NAMALWA (cell line): ENCODE measurements around the gene D2HGDH.
"Not testable (repeated sequence)": the region's sequence is repeated elsewhere in the genome, so short reads cannot be mapped to it uniquely, and the experiment has no call there.

Source experiments
- DNase-seq: peaks from one replicate; pipeline ENCODE4 v3.0.0-alpha.2; 2015; ENCODE audit warnings: low spot score

D2HGDH gene

DNA sequence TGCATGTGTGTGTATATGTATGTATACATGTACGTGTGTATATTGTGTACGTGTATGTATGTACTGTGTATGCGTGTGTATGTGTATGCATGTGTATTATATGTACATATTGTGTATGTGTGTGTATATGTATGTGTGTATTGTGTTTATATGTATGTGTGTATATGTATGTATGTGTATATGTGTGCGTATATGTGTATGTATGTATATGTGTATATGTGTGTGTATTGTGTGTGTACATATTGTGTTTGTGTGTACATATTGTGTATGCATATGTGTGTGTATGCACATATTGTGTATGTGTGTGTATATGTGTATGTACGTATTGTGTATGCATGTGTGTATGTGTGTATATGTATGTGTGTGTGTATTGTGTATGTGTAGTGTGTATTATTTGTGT is 59.0 kb downstream of the D2HGDH start:
- DNase-seq: no peak

DNA sequence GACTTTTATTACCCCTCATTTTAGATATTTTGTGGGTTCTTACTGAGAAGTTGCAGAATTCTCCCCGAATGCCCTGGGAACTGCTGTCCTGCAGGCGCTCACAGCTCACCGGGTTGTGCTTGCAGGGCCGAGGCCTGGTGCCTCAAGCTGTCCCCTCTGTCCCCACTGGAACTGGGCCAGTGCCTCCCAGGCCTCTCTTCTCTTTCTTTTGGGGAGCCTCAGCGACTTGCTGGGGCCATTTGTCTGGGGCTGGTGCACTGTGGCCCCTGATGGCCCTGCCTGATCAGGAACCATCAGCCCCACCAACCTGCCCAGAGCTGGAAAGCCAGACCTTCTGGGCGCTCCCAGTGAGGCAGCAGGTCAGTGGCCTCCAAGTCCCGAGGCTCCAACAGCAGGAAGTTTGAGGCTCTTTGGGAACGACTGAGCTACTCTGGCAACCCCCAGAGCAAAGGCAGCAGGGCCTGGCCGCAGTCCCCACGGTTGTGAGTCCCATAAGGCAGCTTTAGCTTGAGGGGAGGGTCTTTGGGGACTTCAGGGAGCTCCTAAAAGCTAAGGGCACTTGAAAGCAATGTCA is 59.9 kb downstream of the D2HGDH start:
- DNase-seq: no peak

DNA sequence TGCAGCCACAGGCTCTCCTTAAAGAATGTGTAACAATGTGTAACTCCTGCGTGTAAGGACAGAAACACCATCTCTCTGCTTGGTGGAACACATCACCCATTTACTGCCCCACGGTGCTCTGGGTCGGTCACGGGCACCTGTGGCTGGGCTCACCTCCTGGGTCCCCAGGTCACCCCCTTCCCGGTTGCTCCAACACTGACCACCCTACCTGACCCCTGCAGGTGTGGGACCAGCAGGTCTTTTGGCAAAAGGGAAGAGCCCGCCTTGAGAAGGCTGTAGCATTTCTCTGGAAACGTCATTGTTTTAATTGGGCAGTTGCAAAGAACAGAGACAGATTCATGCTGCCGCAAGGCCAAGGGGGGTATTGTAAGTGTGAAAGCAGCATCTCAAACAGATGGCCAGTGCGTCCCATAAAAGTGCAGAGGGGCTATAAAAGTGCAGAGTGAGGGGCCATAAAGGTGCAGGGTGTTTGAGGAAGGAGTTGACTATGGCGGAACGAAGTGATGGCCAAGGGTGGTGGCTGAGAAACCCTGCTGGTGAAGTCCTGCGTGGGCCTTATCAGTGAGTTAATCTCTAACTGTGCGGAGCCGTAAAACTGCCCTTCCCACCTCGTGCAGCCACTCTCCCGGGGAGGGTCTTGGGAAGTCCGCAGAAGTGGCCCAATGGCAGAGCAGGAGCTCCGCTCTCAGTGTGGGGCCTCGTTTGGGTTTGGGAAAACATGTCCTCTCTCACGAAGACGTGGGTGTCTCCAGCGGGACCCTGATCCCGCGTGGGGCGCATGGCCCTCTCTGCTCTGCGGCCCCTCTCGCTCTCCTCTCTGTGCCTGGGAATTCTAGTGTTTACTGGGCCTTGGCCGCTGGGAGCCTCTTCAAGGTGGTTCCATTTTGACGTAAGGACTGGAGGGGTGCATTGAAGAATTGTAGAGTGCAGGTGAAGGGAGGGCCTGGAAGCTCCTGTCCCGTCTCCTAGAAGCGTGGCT is 60.9 kb downstream of the D2HGDH start:
- DNase-seq: no peak

DNA sequence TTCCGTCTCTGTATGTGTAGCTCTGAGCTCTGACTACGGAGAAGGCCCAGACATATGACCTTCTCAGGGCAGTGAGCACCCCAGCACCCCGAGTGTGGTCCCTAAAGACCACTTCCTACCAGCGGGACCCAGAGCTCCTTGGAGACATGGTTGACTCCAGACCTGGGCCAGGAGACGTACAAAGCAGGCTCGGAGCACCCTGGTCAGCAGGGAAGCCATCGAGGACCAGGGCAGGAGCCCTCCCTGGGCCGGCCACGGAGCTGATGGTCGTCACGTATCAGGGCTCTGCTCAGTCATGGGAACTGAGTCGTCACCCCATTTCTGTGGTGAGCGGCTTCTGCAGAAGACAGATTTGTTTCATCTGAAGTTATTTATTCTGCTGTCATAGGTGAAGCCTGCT is 61.8 kb downstream of the D2HGDH start:
- DNase-seq: no peak

DNA sequence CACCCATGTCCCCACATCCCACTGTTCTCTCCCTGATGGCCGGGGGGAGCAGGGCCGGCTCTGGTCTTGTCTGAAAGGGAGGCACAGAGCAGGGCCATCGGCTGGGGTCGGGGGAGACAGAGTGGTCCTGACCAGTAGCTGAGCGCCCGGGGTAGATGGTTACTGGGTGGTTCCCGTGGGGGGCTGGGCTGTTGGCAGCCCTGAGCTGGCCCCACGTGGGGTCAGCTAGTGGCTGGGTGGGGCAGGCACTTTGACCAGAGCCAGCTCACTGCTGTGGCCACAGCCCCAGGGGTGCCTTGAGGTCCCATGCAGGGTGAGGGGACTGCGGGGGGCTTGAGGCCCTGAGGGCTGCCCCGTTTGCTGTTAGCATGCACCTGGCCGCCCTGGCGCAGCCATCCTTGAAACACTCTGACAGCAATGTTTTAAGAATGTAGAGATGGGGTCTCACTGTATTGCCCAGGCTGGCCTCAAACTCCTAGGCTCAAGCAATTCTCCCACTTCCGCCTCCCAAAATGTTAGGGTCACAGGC is 62.2 kb downstream of the D2HGDH start:
- DNase-seq: no peak

DNA sequence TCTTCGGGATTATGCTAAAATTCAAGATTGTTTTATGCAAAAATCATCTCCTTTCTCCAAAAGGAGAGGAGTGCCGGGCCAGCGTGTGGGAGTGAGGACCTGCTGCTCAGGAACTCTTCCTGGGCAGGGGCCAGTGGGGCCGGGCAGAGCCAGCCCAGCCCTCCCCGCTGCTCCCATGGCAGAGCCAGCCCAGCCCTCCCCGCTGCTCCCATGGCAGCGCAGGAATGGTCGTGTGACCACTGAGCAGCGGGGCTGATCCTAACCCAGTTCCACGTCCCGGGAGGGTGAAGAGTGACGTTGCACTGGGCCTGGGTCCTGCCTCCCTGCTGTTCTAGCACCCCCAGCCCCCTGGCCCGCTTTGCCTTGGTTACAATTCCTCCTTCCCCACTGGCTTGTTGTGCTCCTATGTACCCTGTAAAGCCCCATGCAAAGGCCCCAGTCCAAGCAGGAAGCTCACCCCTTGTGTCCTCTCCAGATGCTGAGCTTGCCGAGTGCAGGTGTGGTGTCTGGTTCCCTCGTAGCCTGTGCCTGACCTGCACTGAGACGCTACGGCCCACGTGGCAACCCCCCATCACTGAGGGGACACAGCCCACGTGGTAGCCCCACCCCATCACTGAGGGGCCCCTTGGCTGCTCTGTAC is 63.1 kb downstream of the D2HGDH start:
- DNase-seq: no peak

DNA sequence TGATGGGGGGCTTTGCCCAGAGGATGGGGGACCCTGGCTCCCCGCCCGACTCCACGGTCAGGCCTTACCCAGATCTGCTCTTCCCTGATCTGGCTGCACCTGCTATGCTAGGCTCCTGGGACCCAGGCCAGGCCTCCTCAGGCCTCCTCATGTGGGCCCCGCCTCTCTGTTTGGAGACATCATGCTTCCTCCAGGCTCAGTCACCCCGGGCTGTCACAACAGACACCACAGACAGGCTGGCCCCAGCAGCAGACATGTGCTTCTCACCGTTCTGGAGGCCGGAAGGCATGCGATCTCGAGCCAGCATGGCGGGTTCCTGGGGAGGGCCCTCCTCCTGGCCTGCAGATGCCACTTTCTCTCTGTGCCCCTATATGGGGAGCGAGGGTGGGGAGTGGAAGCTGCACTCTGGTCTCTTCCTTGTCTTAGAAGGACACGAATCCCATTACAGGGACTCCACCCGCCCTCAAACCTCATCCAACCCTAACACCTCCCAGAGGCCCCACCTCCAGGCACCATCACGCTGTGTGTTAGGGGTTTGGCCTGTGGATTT is 63.7 kb downstream of the D2HGDH start:
- DNase-seq: no peak

DNA sequence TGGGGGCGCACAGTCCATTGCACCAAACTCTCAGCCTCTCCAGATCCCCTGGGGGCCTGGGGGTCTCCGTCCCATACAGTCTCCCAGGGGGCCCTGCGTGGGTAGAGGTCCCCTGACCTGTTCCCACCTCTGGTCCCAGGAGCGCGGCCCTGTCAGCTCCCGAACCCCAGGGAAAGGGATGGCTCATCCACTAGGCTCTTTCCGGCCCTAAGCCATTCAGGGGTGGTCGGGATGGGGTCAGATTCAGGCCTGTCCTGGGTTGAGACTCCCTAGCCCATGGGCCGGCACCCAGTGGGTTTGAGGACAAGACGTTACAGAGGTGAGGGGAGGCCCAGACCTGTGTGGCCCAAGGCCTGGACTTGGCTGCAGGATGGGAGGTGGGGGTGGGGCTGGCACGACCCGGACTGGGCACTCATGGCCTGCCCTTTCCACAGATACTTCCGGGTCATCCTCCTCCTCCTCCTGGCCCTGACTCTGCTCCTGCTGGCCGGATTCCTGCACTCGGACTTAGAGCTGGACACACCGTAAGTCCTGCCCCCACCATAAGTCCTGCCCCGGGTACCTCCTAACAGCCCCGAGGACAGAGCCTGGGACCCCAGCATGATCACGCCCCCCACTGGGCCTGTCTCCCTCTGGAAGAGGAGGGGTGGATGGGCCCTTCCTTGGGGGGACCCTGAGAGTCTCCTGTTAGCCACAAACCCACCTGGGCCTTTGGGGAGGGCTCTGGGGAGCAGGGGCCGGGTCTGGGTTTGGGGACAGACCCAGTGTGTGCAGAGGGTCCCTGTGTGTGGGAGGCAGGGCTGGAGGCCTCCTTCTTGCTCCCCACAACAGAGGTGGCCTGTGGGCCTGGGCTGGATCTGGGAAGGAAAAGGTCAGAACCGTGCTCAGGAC is 64.4 kb downstream of the D2HGDH start:
- no peak for DNase-seq

DNA sequence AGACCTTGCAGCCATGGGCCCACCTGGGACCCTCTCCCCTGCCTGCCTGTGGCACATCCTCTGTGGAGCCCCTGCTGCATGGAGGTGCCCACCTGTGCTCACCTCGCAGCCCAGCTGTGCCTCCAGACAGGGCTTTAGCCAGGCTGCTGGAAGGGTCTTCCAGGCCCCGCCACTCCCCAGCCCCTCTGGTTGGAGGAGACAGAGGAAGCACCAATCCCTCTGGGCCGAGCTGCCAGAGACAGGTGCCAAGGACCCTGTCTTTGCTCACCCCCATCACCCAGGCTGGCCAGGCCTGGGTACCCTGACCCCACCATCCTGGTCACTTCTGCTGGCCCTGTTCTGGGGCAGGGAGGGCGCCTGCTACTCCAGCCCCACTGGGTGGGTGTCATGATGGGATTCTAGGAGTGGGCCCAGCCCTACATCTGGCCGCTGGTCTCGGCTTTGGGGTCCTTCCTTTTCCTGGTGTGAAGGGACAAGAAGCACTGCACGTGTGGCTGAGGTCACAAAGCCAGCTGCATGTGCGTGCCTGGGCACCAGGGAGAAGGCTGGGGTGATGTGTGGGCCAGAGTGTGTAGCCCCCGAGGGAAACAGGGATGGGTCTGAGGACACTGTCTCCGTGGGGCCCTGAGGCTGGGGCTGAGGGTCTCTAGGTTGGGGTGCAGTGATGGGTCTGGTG is 65.2 kb downstream of the D2HGDH start:
- no peak for DNase-seq

DNA sequence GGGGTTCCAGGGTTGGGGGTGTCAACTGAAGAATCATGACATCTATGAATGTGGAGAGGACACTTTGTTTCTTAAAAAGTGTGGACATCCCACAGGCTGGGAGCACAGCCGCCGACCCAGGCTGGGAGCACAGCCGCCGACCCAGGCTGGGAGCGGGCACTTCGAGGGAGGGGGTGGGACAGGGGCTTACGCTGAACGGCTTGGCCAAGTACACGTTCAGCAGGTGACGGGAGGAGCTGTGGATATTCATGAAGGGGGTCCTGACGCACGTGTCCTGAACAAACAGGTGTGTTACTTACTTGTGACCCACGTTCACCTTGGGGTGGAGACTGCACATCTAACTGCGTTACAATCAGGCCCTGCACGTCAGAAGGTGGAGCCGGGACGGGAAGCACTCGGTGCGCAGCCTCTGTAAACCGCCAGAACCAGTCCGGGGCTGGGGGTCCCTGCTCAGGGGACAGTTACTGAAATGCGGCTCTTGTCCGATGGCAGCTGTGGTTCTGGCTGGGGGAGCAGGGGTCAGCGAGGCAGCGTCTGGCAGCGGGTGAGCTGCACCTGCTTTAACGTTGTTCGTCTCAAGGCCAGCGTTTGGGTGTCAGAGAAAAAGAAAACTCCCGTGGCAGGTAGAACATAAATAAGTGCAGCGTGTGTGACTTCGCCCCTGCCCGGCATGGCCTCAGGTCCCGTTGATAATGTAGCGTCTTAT is 65.9 kb downstream of the D2HGDH start:
- not testable (repeated sequence) for DNase-seq

DNA sequence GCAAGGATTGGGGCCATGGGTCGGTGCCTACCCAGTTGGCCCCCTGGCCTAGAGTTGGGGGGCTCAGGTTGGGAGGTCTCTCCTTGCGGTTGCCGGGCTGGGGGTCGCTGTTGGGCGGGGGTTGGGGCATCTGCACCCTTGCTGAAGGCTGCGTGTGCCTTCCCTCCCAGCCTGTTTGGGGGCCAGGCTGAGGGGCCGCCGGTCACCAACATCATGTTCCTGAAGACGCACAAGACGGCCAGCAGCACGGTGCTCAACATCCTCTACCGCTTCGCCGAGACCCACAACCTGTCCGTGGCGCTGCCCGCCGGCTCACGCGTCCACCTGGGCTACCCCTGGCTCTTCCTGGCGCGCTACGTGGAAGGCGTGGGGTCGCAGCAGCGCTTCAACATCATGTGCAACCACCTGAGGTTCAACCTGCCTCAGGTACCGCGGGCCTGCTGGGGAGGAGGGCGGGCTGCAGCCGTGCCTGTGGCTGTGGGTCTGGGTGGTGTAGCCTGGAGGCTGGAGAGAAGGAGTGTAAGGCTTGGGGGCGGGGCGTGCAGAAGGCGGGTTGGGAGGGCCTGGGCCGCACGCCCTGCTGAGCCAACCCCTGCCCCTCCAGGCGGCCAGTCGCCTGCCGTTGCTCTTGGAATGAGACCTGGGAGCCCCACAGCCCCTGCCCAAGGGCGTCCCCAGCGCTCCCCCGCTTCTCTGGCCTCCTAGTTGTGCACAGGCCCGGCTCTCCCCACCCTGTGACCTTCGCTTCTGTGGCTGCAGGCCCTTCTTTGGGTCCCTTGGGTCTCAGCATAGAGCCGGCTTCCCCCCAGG is 67.4 kb downstream of the D2HGDH start:
- no peak for DNase-seq

DNA sequence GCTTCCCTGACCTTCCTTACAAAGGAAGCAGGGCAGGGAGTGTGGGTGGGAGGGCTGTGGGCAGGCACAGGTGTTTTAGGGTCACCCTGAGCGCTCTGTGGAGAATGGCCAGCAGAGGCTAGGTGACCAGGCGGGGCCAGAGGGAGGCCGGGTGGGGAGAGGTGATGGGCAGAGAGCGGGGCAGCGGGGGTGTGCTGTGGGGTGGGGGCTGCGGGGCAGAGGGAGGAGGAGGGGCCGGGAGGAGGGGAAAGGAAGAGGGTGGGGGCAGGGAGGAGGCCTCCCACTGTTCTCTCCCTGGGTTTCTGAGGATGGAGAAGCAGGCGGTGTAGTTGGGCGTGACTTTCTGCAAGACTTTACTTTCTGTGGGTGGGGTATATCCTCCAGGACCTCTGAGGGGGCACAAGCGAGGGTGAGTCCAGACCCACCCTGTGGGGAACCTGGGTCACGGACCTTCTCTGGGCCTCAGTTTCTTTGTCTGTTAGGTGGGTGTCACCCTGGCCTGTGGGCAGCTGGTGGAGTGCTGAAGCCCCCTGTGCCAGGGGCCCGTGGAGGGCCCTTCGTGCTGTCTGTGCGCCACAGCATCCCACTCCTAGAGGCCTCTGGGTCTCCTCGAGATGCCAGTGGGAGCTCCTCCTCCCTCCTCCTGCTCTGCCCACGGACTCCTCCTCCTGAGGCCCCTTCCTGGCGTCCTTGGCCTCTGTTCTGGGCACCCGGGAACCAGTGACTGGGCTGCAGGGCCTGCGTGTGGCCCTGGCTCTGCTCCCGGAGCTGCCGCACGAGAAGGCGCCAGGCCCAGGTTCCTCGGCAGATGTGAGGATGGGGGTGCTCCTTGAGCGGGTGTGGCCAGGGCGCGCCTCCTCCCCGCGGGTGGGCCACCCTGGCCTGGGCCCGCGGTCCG is 68.2 kb downstream of the D2HGDH start:
- DNase-seq: no peak

DNA sequence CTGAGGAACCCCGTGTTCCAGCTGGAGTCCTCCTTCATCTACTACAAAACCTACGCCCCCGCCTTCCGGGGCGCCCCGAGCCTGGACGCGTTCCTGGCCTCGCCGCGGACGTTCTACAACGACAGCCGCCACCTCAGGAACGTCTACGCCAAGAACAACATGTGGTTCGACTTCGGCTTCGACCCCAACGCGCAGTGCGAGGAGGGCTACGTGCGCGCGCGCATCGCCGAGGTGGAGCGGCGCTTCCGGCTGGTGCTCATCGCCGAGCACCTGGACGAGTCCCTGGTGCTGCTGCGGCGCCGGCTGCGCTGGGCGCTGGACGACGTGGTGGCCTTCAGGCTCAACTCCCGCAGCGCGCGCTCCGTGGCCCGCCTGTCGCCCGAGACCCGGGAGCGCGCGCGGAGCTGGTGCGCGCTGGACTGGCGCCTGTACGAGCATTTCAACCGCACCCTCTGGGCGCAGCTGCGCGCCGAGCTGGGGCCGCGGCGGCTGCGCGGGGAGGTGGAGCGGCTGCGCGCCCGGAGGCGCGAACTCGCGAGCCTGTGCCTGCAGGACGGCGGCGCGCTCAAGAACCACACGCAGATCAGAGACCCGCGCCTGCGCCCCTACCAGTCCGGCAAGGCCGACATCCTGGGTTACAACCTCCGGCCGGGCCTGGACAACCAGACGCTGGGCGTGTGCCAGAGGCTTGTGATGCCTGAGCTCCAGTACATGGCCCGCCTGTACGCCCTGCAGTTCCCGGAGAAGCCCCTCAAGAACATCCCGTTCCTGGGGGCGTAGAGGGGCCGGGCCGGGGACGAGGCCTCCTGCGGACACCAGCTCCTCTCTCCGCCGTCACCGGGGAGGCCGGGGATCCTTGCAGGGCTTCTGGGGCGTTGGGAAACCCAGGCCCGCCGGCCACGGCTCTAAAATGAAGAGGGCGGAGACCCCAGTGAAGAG is 69.2 kb downstream of the D2HGDH start:
- DNase-seq: no peak

DNA sequence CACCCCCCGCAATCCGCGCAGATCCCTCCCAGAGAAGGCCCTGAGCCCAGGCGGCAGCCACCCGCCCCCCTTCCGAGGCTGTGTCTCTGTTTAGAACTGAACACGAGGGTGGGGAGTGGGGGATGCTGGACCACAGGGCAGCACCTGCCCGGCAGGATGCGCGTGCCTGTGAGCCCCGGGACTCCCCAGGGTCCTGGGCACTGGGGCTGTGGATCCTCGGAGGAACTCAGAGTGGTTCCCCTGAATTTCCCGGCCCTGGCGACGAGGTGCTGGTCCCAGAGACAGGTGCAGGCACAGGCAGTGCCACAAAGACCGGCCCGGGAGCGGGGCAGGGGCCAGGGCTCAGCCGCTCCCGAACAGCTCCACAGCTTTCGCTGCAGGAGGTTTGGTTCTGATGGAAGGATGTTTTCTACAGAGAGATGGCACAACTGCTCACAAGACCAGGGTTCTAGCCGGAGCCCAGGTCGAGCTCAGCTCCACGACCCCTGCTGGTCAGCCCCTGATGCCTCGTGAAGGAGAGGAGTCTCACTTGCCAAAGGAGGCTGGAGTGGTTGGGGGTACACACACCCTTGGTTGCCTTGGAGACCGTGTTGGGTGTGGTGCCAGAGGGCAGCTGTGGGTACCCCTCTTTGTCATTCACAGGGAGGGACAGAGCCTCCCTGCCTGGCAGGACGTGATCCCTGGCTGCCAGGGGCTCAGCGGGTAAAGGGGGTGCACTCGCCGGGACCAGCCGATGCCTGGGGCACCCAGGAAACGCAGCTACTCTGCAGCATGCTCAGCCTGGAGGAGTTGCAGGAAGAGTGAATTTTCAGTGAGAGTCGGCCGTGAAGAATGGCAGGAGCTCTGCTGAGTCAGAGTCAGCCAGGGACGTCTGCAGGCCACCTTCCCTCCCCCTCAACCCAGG is 70.1 kb downstream of the D2HGDH start:
- DNase-seq: peak; percentile 46

DNA sequence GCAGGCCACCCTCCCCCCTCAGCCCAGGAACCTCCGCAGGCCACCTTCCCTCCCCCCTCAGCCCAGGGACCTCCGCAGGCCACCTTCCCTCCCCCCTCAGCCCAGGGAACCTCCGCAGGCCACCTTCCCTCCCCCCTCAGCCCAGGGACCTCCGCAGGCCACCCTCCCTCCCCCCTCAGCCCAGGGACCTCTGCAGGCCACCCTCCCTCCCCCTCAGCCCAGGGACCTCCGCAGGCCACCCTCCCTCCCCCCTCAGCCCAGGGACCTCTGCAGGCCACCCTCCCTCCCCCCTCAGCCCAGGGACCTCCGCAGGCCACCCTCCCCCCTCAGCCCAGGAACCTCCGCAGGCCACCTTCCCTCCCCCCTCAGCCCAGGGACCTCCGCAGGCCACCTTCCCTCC is 71.8 kb downstream of the D2HGDH start:
- DNase-seq: not testable (repeated sequence)
